GM12878 (cell line): ENCODE data around the gene FARS2.

ENCODE experiments used
- EP300 ChIP-seq, 2 experiments: fragments of 150-350 bp in 1 of 2; IDR thresholded peaks; 2 replicates each; pipeline ENCODE4 v1.6.1; 2011 to 2012; ENCODE audit warnings: low read depth in 2 of 2, low read length in 2 of 2, borderline replicate concordance in 1 of 2, improper control_type of control experiment in 1 of 2, inconsistent platforms in 1 of 2; ENCODE audit not compliant: control insufficient read depth in 1 of 2
- JUND ChIP-seq: IDR thresholded peaks from 2 replicates; pipeline ENCODE4 v1.6.1; 2012; ENCODE audit warnings: low read depth, mild to moderate bottlenecking, low read length, improper control_type of control experiment, moderate library complexity
- MAX ChIP-seq: IDR thresholded peaks from 2 replicates; pipeline ENCODE4 v1.6.1; 2012; ENCODE audit warnings: low read depth, low read length, improper control_type of control experiment
- MYB ChIP-seq: fragments of 150-350 bp; IDR thresholded peaks from 2 replicates; pipeline ENCODE4 v1.6.1; 2014; ENCODE audit warnings: mild to moderate bottlenecking, low read depth, low read length, borderline replicate concordance
- POLR2A ChIP-seq: IDR thresholded peaks from 2 replicates; pipeline ENCODE4 v1.6.1; 2011; ENCODE audit warnings: low read depth, mild to moderate bottlenecking, low read length
- TCF7 ChIP-seq: IDR thresholded peaks from 2 replicates; pipeline ENCODE4 v1.6.1; 2014; ENCODE audit warnings: antibody characterized with exemption, borderline replicate concordance
- ZNF274 ChIP-seq: IDR thresholded peaks from one replicate; pipeline ENCODE4 v1.8.0; 2011; ENCODE audit not compliant: insufficient read length, insufficient read depth
- TF ChIP-seq, protein P1 (sequence below), 3 experiments: IDR thresholded peaks in 2 of 3; conservative IDR thresholded peaks in 1 of 3; 2 replicates each; pipeline ENCODE4 v1.5.1; 2011; ENCODE audit warnings: low read depth in 3 of 3, low read length in 3 of 3, mild to moderate bottlenecking in 3 of 3, control low read depth in 2 of 3, moderate library complexity in 2 of 3, inconsistent platforms in 1 of 3, mixed read lengths in 1 of 3; ENCODE audit not compliant: control insufficient read depth in 2 of 3, insufficient read depth in 1 of 3; ENCODE audit errors: extremely low read depth in 1 of 3
- TF ChIP-seq, protein P2 (sequence below): IDR thresholded peaks from 2 replicates; pipeline ENCODE4 v1.6.1; 2011; ENCODE audit warnings: mild to moderate bottlenecking, low read depth, low read length, moderate library complexity; ENCODE audit not compliant: insufficient replicate concordance
- TF ChIP-seq, protein P3 (sequence below): IDR thresholded peaks from 2 replicates; pipeline ENCODE4 v1.6.1; 2012; ENCODE audit warnings: mild to moderate bottlenecking, low read depth, low read length

DNA sequence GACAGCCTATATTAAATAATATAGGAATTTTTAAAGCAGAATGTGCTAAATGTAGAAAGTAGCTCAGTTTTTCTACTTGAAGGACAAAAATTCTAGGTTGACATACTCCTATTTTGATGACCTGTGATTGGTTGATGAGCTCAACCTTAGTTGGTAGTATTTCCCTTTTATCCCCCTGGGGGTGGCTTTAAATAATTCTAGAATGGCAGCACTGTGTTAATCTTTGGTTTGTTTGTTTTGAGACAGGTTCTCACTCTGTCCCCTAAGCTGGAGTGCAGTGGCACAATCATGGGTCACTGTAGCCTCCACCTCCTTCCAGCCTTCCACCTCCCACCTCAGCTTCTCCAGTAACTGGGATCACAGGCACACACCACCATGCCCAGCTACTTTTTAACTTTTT, 29.2 kb downstream of the FARS2 start:
- no peak for TF ChIP-seq MYB
- no peak for TF ChIP-seq EP300 (IDR thresholded peaks at IDR 0.05; ENCODE audit: borderline replicate concordance in 1 of 2, control insufficient read depth in 1 of 2, low read depth in 2 of 2, low read length in 2 of 2)
- TF ChIP-seq MAX: no peak
- no peak for TF ChIP-seq ZNF274
- no peak for TF ChIP-seq JUND
- TF ChIP-seq POLR2A: no peak
- no peak for TF ChIP-seq TCF7
- TF ChIP-seq, protein P1, sequence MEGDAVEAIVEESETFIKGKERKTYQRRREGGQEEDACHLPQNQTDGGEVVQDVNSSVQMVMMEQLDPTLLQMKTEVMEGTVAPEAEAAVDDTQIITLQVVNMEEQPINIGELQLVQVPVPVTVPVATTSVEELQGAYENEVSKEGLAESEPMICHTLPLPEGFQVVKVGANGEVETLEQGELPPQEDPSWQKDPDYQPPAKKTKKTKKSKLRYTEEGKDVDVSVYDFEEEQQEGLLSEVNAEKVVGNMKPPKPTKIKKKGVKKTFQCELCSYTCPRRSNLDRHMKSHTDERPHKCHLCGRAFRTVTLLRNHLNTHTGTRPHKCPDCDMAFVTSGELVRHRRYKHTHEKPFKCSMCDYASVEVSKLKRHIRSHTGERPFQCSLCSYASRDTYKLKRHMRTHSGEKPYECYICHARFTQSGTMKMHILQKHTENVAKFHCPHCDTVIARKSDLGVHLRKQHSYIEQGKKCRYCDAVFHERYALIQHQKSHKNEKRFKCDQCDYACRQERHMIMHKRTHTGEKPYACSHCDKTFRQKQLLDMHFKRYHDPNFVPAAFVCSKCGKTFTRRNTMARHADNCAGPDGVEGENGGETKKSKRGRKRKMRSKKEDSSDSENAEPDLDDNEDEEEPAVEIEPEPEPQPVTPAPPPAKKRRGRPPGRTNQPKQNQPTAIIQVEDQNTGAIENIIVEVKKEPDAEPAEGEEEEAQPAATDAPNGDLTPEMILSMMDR (IDR thresholded peaks at IDR 0.05 in 2 of 3, conservative IDR thresholded peaks at IDR 0.05 in 1 of 3; ENCODE audit: control insufficient read depth in 2 of 3, extremely low read depth in 1 of 3, insufficient read depth in 1 of 3, low read depth in 3 of 3, low read length in 3 of 3): no peak
- TF ChIP-seq, protein P2, sequence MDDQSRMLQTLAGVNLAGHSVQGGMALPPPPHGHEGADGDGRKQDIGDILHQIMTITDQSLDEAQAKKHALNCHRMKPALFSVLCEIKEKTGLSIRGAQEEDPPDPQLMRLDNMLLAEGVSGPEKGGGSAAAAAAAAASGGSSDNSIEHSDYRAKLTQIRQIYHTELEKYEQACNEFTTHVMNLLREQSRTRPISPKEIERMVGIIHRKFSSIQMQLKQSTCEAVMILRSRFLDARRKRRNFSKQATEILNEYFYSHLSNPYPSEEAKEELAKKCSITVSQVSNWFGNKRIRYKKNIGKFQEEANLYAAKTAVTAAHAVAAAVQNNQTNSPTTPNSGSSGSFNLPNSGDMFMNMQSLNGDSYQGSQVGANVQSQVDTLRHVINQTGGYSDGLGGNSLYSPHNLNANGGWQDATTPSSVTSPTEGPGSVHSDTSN: no peak
- TF ChIP-seq, protein P3, sequence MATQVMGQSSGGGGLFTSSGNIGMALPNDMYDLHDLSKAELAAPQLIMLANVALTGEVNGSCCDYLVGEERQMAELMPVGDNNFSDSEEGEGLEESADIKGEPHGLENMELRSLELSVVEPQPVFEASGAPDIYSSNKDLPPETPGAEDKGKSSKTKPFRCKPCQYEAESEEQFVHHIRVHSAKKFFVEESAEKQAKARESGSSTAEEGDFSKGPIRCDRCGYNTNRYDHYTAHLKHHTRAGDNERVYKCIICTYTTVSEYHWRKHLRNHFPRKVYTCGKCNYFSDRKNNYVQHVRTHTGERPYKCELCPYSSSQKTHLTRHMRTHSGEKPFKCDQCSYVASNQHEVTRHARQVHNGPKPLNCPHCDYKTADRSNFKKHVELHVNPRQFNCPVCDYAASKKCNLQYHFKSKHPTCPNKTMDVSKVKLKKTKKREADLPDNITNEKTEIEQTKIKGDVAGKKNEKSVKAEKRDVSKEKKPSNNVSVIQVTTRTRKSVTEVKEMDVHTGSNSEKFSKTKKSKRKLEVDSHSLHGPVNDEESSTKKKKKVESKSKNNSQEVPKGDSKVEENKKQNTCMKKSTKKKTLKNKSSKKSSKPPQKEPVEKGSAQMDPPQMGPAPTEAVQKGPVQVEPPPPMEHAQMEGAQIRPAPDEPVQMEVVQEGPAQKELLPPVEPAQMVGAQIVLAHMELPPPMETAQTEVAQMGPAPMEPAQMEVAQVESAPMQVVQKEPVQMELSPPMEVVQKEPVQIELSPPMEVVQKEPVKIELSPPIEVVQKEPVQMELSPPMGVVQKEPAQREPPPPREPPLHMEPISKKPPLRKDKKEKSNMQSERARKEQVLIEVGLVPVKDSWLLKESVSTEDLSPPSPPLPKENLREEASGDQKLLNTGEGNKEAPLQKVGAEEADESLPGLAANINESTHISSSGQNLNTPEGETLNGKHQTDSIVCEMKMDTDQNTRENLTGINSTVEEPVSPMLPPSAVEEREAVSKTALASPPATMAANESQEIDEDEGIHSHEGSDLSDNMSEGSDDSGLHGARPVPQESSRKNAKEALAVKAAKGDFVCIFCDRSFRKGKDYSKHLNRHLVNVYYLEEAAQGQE: no peak
